ENCODE results near the gene CCER1.

Gene CCER1

GRCh38 chr12:90916516-90916915, 38.5 kb downstream of the CCER1 start:
- no peak for DNase-seq

GRCh38 chr12:90915353-90915752, 39.6 kb downstream of the CCER1 start:
- no peak for DNase-seq

GRCh38 chr12:90910958-90911357, 44.0 kb downstream of the CCER1 start:
- DNase-seq: no peak

GRCh38 chr12:90909069-90909770, 45.8 kb downstream of the CCER1 start:
- DNase-seq: no peak

- DNase-seq: no peak
Measured at GRCh38 chr12:90908465-90908864, 46.5 kb downstream of the CCER1 start.

GRCh38 chr12:90905691-90906370, 49.1 kb downstream of the CCER1 start:
- DNase-seq: no peak

GRCh38 chr12:90902596-90902995, 52.4 kb downstream of the CCER1 start:
- DNase-seq: no peak
